AG09309 (cell line): Measurements from ENCODE around the gene MCF2L2.

Experiments used
- DNase-seq: peaks from one replicate; pipeline ENCODE4 v3.0.0-alpha.2; 2010; ENCODE audit warnings: low read depth
- H3K4me3 ChIP-seq: 2 replicates; pipeline ENCODE4 v1.5.1; 2011; ENCODE audit warnings: mild to moderate bottlenecking, low read depth, low read length, moderate library complexity; ENCODE audit not compliant: control insufficient read depth
- CTCF ChIP-seq: IDR thresholded peaks from 2 replicates; pipeline ENCODE4 v1.5.1; 2011; ENCODE audit warnings: mild to moderate bottlenecking, low read depth, low read length, inconsistent platforms; ENCODE audit not compliant: insufficient read depth, control insufficient read depth; ENCODE audit errors: missing control alignments

MCF2L2 gene

GRCh38 chr3:183247011-183247589 lies 181.3 kb downstream of the MCF2L2 start:
- no peak for TF ChIP-seq CTCF
- DNase-seq = no peak
- H3K4me3 ChIP-seq = no peak overlapping the region

DNA sequence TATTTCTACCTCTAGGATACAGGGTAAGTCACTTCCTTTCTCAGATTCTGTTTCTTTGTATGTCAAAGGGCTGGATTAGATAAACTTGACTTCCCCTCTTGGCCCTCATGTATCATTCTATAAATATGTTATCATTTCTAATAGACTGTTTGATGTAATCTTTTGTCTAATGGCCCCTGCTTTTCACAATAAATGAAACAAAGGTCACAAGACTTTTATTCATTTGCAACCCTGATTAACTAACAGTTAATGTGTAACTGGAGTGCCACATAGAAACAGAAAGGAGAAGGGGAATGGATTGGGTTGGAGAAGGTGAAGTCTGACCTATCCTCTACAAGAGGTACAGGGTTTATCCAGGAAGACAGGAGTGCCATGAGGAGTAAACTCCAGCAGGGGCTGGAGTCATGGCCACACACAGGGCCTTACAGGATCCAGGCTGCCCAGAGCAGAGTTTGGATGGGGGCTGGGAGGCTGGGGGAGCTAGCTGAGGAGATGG lies 183.4 kb downstream of the MCF2L2 start:
- no peak overlapping the region for H3K4me3 ChIP-seq
- no peak for DNase-seq
- TF ChIP-seq CTCF = no peak

GRCh38 chr3:183244219-183244618 lies 184.2 kb downstream of the MCF2L2 start:
- no peak for TF ChIP-seq CTCF
- no peak overlapping the region for H3K4me3 ChIP-seq
- no peak for DNase-seq

DNA sequence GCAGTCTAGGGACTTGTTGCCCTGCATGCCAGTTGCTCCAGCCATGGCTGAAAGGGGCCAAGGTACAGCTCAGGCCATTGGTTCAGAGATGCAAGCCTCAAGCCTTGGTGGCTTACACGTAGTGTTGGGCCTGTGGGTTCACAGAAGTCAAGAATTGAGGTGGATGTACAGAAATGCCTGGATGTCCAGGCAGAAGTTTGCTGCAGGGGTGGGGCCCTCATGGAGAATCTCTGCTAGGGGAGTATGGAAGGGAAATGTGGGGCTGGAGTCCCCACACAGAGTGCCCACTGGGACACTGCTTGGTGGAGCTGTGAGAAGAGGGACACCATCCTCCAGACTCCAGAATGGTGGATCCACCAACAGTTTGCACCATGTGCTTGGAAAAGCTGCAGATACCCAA lies 186.0 kb downstream of the MCF2L2 start:
- TF ChIP-seq CTCF = no peak
- H3K4me3 ChIP-seq = no peak overlapping the region
- DNase-seq = no peak

- TF ChIP-seq CTCF = no peak
- no peak overlapping the region for H3K4me3 ChIP-seq
- DNase-seq = no peak
Measured at GRCh38 chr3:183239046-183239445, 189.4 kb downstream of the MCF2L2 start.

DNA sequence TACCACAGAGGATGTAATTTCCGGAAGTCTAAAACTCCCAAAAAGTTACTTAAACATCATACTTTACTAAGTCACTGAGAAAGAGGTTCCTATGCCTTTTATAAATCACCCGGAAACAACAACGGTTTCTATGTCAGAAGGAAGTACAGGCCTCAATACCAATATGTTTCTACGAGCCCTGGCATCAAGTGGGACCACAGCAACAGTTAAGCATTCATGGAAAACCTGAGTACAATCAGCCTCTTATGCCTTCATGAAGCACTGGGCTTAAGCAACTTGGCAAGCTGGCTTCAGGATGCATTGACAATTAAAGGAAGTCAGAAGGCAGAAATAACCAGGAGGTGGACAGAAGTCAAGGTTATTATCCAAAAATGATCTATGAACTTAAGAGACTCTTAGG lies 194.5 kb downstream of the MCF2L2 start:
- no peak for DNase-seq

More for the DNA sequence above, 194.5 kb downstream of the MCF2L2 start:
- no peak for TF ChIP-seq CTCF
- H3K4me3 ChIP-seq = no peak overlapping the region
